Stimulated activated CD8-positive, alpha-beta memory T cell treated with anti-CD3 and anti-CD28 coated beads, Interleukin-15, amount 100 ng/mL, for 4 hours (primary cell): ENCODE results near the gene CLCN4.

Experiments used
- DNase-seq, 2 donors: peaks; one replicate each; pipeline ENCODE4 v3.0.0-alpha.2; 2020; ENCODE audit warnings: low read depth in 2 of 2

Gene CLCN4

DNA sequence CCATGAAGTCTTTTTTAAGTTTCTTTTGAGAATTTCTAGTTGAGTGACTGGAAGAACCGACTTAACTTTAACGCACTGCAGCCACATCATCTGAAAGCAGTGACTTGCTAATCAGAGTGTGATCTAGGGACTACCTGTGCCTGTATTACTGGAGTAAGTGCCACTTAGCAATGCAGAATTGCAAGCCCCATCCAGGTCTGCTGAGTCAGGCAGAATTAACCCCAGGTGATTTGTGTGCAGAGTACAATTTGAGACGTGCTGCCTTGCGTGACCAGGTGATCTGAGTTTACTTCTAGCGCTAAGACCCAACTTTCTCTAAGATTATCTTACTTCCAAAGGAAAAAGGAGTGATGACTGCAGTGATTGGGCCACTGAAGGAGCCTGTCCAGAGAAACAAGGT is 85.3 kb downstream of the CLCN4 start:
- no peak for DNase-seq

DNA sequence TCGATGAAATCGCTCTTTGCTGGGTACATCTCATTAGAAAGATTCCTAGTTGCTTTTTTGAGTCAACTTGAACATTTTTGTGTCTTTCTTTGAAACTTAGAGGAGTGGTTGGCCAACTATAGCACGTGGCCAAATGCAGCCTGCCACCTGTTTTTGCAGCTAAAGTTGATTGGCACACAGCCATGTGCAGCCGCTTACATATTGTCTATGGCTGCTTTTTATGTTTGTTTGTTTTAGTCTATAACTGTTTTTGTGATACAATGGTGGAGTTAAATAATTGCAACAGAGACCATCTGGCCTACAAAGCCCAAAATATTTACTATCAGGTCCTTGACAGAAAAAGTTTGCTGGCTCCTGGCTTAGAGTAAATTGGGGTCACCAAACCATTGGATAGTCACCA is 86.3 kb downstream of the CLCN4 start:
- no peak for DNase-seq

DNA sequence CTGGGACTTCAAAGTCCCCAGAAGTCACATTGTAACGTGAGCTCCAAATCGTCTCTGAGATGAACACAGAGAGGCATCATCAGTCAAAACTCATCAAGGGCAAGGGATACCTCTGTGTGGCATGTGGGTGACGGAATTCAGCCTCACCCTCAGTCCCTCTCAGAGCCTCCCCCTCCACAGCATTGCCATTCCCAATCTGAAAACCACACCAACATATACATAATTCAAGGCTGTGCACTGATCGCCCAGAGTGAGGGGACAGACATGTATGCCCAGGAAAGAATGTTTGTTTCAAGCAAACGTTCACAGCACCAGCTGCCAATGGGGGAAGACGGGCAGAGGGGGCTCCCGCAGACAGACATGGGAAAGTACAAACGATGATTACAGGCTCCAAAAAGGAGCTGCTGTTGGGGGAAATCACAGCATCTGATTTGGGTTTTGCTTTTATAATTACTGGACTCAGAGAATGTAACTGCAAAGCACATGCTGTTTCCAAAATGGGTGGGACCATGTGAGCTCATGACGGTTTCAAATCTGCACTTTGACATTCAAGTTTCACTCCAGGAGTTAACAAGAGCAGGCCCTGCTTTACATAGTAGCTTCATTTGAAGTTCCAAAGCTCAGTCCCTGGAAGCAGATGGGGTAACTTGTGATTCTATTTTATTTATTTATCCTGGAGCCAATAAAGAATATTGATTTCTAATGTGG is 88.3 kb downstream of the CLCN4 start:
- DNase-seq = no peak

DNA sequence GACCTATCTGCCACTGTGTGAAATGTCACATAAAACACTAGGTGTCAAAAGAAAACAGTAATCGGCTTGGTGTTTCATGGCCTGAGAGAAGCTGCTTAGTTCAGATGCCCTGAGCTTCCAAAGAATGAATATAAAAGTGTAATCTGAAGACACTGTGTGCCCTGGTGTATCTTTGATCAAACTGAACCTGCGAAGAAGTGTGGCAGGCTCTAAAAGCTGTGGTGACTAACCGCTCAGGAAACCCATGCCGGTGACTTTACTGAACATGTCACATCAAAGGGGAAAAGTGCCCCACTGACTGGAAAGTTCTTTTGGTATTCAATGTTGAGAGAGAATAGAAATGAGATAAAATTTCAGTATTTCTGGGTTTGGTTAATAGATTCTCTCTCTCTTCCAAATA is 89.1 kb downstream of the CLCN4 start:
- DNase-seq = no peak

DNA sequence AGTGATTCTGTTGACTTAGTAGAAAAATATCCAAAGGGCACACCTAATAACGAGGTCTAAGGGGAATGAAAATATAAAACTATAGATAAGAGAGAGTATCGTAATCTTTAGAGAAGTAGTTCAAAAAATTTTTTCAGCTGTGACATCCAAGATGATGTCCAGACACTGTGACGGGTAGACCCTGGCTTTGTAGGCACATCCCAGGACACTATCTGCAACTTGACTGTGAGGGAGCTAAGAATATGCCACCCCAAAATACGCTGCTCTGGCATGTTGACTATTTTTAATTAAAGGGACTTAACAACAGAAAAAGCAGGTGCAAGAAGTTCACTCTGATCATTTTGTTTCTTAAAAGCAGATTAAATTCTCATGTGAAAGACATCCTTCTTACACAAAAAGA is 89.5 kb downstream of the CLCN4 start:
- no peak for DNase-seq

DNA sequence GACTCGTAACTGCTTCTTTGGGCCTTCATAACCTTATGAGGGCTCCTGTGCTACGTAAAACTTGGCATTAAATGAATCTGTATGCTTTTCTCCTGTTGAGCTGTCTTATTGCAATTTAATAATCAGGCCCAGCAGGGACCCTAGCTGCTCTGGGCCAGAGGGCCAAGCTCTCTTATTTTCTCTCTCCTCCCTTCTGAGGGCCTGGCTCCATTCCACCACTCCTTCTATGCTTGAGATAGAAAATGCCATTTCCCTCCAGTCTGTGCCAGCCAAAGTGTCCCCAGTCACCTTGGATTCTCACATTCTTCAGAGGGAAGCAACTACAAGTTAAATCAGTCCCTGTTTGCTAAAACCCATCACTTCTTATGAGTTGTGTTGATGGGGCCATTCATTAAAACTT is 90.1 kb downstream of the CLCN4 start:
- DNase-seq = no peak

DNA sequence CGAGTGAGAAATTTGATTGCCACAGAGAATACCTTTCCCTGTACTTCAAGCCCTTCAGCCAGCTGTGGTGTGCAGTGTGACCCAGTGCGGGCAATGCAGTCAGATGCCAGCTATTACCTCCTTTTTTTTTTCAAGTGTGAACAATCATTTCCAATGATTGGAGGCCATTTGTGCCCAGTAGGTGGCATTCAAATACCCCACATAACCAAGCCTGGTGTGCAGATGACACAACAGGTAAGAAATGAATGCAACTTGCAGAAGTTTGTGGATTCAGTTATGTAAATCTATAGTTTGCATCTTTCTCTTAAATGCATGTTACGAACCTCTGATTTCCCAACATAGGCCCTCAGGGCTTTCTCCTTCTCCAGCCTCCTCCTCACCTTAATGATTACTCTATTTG is 98.0 kb downstream of the CLCN4 start:
- no peak for DNase-seq

DNA sequence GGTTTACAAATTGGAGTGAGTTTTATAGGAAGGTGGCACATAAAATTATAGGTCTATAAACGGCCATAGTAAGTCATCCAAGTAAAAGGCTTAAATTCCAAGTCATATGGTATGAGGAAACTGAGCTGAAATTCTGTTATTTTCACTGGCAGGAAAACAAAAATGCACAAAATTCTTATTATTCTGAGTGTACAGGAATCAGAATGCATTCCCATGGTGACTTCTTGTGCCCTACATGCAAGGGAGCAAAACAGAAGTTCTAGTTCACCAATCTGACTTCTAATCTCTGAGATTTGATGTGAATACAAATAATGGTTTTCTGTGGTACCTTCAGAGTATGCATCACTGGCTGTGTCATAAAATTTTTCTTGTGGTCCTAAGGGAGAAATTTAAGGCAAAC is 102.9 kb downstream of the CLCN4 start:
- DNase-seq = no peak

DNA sequence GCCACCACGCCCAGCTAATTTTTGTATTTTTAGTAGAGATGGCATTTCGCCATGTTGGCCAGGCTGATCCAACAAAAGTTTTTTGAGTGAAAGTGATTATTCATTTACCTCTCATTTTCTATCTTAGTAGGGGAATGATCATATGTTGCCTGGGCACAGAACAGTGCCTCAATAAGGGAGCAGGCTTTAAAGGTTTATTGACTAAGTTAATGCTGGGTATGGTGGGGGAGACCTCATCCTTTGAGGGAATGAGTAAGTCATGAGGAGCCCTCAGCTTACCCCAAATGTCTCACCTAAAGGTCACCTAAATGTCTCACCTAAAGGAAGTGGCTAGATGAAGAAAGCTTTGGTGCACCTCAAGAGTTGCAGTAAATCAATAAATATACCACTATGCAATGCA is 109.0 kb downstream of the CLCN4 start:
- no peak for DNase-seq

DNA sequence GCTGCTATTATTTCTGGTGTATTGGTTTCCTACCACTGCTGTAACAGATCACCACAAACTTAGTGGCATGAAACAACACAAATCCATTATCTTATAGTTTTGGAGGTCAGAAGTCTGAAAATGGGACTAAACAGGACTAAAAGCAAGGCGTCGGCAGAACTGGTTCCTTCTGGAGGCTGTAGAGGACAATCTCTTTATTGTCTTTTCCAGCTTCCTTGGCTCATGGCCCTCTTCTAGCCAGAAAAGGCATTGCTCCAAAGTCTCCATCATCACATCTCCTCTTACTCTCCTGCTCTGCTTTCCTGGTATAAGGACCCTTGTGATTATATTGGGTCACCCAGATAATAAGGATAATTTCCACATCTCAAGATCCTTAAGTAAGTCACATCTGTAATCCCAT is 121.9 kb downstream of the CLCN4 start:
- DNase-seq = no peak

DNA sequence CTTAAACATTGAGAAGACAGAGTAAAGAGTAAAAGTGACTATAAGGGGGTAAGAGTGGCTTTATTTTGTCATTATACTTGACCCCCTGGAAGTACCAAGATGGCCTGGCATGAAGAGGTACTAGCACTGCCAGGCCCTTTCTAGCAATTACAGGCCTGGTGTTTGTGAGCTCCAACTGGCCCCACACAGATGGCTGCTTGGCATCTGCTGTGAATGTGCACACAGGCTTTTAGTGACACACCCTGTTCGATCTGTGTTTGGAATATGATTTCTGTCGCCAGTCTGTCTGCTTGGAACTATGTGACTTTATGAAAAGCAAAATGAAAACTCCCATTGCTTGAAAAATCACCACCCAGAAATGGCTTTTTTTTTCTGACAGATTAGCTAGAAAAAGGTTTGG is 123.3 kb downstream of the CLCN4 start:
- DNase-seq = no peak

DNA sequence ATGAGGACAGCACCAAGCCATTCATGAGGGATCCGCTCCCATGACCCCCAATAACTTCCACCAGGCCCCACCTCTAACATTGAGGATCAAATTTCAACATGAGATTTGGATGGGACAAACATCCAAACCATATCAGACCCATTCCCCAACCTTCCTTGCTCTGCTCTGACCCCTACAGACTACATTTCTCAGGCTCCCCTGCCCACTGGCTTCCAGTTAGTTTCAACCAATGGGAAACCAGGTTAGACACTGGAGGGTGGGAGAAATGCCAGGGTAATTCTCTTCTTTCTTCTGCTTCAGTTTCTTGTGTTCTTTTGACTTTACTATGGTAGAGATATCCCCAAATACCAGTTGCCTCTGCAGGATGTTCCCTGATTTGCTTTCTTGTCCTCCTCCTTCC is 125.7 kb downstream of the CLCN4 start:
- no peak for DNase-seq

DNA sequence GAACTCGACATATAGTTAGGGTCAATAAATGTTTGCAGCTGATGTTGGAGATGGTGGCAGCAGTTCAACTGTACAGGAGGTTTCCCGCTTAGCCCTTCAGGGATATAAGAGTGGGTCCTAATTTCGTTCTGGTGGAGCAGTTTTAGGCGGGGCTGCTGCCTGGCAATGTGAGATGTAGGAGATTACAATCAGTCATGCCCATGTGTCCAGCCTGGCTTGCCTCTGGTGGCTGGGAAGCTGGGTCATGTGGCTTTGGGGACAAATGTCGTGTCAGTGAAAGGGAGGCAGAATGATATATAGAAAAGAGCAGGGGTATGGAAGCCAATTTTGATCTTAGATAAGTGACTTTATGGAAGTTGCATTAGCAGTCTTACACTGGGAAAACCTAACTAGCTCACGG is 129.4 kb downstream of the CLCN4 start:
- DNase-seq = no peak
